Embryonic facial prominence (tissue), 1 donor: ENCODE measurements around the gene ELOVL5.
"Not testable (repeated sequence)": the region's sequence is repeated elsewhere in the genome, so short reads cannot be mapped to it uniquely, and the experiment has no call there.

Source experiments
- DNase-seq: peaks from one replicate; pipeline ENCODE4 v3.0.0-alpha.2; 2016; ENCODE audit errors: extremely low spot score

The ELOVL5 gene

DNA sequence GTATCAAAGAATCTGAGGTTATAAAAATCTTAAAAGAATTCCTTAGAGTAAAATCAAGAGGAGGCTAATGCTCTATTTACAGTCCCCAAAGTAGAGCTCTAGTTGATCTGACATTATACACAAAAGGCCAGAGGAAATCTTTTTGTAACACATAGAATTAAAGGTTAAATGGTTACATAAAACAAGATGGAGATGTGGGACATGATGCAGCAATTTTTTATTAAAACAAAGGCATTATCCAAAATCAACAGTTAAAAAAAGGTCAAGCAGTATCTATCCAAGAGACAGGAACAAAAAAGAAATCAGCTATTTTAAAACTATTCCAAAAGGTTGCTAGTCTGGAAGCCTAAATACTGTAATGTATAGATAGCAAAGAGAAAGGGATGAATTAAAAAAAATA, 20.4 kb downstream of the ELOVL5 start:
- no peak for DNase-seq

DNA sequence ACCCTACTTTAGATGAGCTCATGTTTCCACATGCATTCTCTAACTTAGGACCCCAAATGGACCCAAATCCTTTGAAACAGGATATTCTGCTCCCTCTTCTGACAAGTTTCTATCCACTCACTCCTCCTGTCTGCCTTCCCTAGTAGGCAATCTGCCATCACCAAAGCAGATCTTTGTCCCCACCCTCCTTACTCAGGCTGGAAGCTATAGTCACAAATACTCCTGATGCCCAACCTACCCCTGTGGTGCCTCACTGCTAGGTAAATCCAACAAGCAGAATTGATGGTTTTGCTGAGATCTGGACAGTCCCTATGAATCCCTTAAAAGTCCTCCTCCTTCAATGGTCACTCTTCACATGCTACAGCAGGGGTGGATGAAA, 21.7 kb downstream of the ELOVL5 start:
- DNase-seq, result no peak

DNA sequence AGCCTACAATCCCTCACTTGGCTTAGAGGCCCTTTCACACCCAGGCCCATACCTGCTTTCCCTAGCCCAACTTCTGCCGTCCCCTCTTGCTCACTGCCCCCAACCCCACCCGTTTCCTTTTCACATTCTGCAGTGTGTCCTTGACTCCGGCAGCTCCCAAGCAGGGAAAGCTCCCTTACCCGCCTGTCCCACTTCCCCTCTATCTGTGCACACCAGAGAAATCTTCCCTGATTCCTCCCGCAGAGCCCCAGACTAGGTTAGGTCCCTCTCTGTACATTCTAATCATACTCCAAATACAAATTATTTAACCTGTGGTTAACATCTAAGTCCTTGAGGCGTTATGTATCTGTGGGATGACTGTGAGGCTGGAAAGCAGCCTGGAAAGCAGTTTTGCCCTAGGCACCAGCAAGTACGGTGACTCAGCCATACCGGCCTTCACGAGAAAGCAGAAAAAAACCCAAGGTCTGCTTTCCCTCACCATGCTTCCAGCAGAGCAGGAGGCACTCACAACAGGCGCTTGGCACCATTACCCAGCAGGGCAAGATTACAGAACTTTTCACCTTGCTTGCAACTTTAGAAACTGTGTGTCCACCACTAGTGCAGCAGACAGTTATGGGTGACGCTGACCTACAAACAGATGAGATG, 22.3 kb downstream of the ELOVL5 start:
- no peak for DNase-seq

DNA sequence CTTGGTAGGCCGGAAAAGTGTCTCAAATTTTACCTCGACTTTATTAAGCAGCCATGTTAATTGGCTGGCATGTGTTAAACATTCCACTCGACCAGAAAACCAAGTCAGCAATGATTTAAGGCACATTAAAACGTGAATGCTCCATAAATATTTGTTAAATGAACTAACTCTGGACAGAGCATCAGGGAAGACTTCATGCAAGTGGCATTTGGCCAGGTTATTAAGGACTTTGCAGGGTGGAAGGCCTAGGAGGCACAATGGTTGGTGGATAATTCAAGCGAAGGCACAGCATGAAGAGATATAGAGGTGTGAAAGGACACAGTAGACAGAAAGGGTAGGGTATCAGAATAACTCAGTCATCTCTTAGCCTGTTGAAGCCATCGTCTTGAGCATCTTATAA, 23.0 kb downstream of the ELOVL5 start:
- DNase-seq, result no peak

DNA sequence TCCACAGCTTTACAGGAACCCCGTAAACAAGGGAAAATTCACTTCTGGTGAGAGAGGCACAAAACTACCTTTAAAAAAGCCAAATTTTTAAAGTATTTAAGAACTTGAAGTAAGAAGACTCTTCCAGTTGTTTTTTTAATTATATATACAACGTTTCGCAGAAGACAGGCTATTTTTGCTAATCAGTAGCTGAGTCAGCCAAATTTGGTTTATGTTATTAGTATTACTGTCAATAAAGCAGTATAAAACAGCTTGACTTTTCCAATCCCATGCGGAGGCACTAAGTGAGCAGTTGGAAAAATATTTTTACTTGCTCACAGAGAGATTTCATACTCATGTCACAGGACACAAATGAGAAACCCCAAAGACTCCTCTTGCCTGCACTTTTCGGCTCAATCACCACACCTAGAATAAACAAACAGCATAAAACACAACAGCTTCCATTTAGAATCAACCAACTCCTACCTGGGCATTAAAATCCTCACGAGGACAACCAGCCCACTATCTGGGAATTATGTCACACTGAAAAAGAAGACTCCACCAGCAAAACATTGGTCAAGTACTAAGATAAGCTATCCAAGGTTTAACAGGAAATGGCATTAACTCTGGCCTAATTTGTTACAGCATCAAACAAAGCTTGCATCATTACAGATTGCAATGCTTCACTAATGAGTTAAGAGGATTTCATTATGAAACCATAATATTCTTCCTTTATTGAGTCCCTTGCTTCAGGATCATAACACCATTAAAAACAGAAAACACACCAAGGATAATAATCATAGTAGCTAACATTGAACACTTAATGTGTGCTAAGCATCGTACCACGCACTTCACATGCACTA, 26.3 kb downstream of the ELOVL5 start:
- DNase-seq, result no peak

DNA sequence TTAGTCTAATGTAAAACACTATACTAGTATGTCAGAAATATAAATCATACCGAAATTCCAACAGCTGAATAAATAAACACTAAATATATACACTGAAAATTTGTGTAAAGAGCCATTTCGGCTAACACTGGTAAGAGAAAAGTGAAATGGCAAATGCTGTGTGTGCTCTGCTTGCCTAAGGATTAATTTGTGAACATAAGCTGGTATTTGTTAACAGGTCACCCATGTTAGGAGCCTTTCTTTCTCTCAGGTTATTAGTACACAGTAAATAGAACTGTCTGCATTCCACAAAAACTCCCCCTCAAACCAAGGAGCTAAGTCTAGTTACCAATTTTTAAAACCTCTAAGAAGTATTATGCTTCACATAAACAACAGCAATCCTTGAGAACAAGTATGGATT, 27.0 kb downstream of the ELOVL5 start:
- DNase-seq, result no peak

DNA sequence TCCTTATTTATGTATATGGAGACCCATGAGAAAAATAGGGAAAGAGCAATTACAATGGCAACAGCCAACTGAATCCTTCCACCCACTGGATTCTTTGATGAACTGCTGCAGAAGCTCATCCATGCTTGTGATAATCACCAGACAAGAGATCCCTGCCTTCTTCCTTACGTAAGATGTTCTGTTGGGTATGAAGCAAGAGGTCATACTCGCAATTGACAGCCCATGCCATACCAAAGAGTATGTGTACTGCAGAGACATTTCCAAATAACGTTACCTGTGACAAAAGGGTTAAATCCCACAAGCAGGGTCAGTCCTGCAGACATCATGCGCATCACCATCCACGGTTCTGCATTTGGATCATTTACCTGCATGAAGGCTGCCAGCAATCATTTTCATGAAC, 27.8 kb downstream of the ELOVL5 start:
- no peak for DNase-seq

DNA sequence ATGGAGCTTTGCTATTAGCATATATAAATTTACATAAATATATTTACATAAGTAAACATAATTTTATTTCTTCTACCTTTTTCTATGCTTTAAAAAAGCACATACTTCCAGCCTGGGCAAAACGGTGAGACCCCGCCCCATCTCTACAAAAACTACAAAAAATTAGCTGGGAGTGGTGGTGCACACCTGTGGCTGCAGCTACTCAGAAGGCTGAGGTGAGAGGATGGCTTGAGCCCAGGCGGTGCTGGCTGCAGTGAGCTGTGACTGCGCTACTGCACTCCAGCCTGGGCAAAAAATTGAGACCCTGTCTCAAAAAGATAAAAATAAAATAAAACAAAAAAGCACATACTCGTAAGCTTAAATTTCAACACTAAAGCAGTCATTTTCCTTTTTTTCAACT, 30.3 kb downstream of the ELOVL5 start:
- DNase-seq, result no peak

DNA sequence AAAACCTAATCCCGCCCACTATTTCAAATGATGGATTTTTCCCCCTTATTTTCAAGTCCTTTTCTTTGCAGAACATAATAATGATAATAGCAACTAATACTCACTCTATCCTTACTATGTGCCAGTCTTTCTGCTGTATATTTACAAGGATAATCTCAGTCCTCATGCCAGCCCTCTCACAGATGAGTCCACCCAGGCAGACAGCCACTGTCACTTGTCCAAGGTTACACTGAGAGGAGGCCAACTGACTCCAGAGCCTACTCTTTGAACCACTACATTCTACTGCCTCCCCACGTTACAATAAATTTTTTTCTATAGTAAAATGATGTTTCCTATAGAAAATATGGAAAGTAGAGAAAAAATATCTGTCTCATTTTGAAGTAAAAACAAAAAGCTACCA, 30.9 kb downstream of the ELOVL5 start:
- no peak for DNase-seq

DNA sequence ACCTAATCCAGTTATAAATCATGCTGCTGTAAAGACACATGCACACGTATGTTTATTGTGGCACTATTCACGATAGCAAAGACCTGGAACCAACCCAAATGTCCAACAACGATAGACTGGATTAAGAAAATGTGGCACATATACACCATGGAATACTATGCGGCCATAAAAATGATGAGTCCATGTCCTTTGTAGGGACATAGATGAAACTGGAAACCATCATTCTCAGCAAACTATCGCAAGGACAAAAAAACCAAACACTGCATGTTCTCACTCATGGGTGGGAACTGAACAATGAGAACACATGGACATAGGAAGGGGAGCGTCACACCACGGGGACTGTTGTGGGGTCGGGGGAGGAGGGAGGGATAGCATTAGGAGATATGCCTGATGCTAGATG, 31.5 kb downstream of the ELOVL5 start:
- not testable (repeated sequence) for DNase-seq

DNA sequence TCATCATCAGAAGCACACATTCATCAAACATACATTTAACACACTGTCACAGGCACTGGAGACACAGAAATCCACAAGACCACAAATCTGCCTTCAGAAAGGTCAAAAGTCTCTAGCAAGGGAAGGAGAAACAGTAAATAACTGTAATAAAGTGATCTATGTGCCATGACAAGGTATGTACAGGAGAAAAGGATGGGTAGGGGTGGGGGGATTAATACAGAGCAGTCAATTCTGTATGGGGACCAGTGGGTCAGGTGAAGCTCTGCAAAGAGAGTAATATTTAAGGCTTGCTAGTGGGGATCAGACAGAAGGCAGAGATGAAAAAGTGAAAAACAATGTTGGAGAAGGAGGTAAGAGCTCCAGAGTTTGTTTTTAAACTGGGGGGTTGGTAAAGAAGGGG, 32.6 kb downstream of the ELOVL5 start:
- no peak for DNase-seq

DNA sequence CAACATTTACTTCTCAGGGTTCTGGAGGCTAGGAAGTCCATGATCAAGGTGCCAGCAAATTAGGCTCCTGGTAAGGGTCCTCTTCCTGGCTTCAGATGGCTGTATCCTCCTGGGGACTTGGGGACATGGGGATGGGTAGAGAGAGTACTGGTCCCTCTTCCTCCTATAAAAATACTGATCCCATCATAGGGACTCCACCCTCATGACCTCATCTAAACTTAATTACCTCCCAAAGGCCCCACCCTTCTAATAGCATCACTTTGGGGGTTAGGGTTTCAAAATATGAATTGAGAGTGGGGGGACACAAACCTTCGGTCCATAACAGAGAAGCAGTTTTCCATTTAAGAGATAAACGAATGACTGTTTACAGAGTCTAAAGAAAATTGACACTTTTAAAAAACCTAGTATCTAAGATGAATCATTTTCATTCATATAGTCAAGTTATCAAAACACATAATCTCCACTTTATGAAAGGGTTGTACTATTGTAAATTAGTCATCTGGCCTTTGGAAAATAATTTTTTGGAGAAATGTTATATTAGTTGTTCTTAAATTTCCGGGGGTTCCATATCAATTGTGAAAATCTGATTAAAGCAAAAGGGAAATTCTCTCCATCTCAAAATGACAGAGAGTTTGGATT, 33.5 kb downstream of the ELOVL5 start:
- DNase-seq, result no peak

DNA sequence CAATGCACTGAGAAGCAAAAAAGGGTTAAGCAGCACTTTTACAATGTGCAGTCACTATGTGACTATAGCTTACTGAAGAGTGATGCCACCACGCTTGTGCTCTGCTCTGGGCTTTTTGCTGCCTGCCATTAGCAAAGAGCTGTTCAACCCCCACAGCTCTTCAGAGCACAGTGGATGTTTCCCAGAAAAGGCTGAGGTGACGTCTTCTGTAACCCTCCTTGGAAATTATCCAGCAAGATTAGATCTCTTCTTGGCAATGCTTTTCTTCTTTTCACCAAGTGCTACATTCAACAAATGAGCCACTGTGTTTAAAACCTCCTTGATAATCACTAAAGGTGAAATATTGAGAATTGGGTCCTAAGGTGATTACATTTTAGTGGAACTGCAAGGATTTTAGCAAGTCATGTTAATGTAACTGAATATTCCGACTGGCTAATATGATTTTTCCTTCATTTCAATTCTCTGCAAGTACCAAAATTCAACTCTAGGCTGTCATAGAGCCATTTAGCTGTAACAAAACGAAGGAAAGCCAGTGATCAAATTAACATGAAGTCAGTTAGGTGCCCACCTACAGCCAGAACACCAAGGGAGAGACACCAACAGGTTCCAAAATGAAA, 34.9 kb downstream of the ELOVL5 start:
- DNase-seq, result no peak

DNA sequence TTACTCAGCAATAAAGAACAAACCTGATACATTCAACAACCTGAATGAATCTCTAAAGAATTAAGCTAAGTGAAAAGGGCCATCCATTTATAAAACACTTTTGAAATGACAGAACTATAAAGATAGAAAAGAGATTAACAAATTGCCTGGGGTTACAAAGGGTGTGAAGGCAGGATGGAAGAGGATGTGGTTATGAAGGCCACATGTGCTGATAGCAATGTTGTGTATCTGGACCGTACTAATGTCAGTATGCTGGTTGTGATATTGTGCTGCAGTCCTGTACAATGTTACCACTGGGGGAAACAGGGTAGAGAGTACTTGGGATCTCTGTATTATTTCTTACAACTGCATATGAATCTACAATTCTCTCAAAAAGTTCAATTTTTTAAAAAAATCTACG, 36.4 kb downstream of the ELOVL5 start:
- no peak for DNase-seq

DNA sequence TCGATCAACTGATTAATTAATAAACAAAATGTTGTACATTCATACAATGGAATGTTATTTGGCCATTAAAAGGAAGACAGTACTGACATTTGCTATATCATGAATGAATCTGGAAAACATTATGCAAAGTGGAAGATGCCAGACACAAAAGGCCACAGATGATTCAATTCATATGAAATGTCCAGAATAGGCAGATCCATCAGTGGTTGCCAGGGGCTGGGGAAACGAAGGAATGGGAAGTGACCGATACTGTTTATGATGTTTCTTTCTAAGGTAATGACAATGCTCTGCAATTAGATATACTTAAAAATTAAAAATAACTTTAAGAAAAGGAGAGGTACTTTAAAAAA, 37.2 kb downstream of the ELOVL5 start:
- DNase-seq, result no peak

DNA sequence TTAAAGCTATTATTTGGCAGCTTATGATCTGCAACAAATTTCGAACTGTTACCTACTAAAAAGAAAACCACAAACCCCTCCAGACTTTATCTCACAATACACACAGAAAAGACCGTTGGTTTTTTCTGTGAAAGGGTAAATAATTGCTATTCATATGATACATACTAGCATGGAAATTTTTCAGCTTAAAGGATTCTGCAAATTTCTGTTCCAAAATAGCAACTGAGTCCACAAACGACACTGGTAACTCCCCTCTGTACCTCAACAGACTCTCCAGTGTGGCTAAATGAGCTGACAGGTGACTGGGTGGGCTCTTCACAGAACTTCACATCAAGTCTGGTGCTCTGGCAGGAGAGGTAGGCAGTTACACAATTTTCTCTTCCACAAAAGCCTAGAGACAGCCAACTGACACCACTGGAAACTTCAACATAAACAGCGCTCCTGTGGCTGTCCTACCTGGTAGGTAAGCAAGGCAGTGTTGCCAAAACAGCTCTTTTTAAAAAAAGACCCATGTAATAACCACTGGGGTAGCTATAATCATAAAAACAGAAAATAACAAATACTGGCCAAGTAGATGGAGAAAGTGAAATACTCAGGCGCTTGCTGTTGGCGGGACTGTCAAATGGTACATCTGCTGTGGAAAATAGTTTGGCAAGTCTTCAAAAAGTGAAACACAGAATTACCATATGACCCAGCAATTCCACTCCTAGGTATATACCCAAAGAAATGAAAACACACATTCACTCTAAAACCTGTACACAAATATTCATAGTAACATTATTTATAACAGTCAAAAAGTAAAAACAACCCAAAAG, 37.8 kb downstream of the ELOVL5 start:
- DNase-seq, result no peak

DNA sequence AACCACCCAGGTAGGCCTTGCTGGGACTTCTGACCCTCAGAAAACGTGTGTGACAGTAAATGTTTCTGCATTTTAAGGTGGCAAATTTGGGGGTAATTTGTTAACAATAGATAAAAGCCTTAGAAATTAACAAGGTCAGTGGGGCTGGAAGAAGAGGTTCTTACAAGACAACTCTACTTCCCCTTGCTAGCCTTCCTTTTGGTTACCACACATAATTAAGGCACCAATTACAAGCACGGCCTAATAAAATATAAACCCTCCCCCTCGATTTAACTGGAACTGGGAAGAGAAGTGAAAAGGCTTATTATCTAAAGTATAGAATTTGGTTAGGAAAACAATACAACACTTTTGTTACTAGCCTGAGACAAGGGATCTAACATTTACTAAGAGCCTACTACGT, 38.8 kb downstream of the ELOVL5 start:
- no peak for DNase-seq

DNA sequence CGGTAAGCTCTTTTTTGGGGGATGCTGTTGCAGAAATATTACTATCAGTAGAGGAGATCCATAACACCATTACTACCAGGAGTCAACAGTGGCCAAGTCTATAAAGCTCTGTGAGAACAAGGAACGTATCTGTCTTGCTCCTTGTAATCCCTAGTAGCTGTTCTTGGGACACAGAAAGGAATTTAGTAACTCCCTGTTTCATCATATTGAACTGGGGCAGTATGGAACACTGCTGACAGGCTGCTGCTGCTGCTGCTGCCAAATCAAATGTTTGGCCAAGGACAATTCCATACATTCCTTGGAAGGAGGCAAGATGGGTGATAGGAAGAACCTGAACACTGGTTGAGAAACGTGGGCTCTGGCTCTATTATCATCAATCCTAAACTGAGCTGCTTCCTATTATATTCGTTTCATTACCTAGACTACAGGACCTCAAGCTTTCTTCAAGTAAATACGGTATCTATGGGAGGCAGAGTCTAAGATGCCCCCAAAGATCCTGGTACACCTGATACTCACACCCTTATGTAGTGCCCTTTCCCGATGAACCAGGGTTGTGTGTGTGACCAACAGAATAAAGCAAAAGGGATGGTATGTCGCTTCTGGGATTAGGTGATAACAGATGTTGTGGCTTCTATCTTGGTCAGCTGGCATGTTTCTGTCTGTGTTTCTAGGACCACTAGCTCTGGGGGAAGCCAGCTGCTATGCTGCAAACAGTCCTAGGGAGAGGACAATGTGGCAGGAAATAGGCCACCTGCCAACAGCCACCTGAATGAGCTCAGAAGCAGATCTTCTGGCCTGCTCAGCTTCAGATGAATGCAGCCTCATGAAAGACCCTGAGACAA, 39.5 kb downstream of the ELOVL5 start:
- no peak for DNase-seq

DNA sequence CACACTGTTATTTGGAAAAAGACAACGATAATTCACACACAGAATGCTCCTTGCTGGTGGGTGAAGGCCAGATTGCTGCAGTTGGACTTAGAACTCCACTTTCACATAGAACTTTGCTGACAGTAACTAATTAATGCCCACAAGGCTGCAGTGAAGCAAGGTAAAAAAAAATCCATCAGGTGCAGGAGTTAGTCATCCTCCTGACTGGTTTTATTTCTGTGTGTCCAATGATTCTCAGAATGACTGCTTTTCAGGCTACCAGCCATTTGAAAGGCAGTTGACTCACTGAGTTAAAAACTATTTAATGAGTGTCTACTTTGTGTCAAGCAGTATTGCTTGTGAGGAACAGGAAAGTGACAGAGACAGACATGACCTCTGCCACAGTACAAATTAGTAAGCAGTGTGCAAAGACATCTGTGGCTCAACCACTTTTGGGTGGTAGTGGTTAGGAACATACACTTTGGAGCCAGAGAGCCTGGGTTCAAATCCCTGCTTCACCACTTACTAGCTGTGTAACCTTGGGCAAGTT, 41.9 kb downstream of the ELOVL5 start:
- no peak for DNase-seq

DNA sequence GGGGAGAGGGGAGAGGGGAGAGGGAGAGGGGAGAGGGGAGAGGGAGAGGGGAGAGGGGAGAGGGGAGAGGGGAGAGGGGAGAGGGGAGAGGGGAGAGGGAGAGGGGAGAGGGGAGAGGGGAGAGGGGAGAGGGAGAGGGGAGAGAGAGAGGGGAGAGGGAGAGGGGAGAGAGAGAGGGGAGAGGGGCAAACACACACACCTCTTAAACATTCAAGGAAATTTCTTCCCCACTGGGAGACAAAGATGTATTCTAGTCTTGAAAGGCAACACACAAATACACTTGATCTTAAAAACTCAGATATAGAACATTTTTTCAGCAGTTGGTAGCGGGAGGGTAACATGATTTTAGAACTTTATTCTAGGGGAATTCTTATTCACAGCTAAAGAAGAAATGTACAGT, 42.5 kb downstream of the ELOVL5 start:
- not testable (repeated sequence) for DNase-seq
